ENCODE measurements around the gene LUZP2.

Gene LUZP2

GRCh38 chr11:24759742-24760141, 262.9 kb downstream of the LUZP2 start:
- Histone ChIP-seq H3K4me3 (ENCODE audit: extremely low read depth, insufficient read depth, low read length, poor library complexity, severe bottlenecking) (no peak overlapping the region), H3K9me3 (ENCODE audit: control insufficient read depth, low read length) (no peaks in the 10 kb centered on the region), H3K4me1 (ENCODE audit: control insufficient read depth, insufficient read depth, low read length, poor library complexity, severe bottlenecking) (no peaks in the 10 kb centered on the region), H3K27ac (ENCODE audit: low read depth, low read length, severe bottlenecking) (no peak overlapping the region), H3K36me3 (ENCODE audit: control insufficient read depth, insufficient read depth, low read length) (no peaks in the 10 kb centered on the region)
- WGBS, 2 experiments (ENCODE audit: insufficient coverage in 2 of 2), result 80 to 82% methylated on average over 1 to 3 of the region's 3 CpGs

- no peaks in the 10 kb centered on the region for H3K4me1 ChIP-seq (ENCODE audit: control insufficient read depth, insufficient read depth, low read length, poor library complexity, severe bottlenecking)
- no peak overlapping the region for H3K27ac ChIP-seq (ENCODE audit: low read depth, low read length, severe bottlenecking)
- no peak overlapping the region for H3K4me3 ChIP-seq (ENCODE audit: extremely low read depth, insufficient read depth, low read length, poor library complexity, severe bottlenecking)
- H3K9me3 ChIP-seq (ENCODE audit: control insufficient read depth, low read length), result no peaks in the 10 kb centered on the region
- H3K36me3 ChIP-seq (ENCODE audit: control insufficient read depth, insufficient read depth, low read length), result no peaks in the 10 kb centered on the region
Measured at GRCh38 chr11:24760681-24761080, 263.8 kb downstream of the LUZP2 start.

- H3K36me3 ChIP-seq (ENCODE audit: control insufficient read depth, insufficient read depth, low read length), result no peaks in the 10 kb centered on the region
- WGBS, 2 experiments (ENCODE audit: insufficient coverage in 2 of 2), result no CpG with 5 or more reads among the region's 2 CpGs
- no peak overlapping the region for H3K4me3 ChIP-seq (ENCODE audit: extremely low read depth, insufficient read depth, low read length, poor library complexity, severe bottlenecking)
Measured at GRCh38 chr11:24762076-24762475, 265.2 kb downstream of the LUZP2 start.

GRCh38 chr11:24767411-24767810, 270.6 kb downstream of the LUZP2 start:
- Histone ChIP-seq H3K36me3 (ENCODE audit: control insufficient read depth, insufficient read depth, low read length) (no peaks in the 10 kb centered on the region), H3K9me3 (ENCODE audit: control insufficient read depth, low read length) (no peaks in the 10 kb centered on the region), H3K4me3 (ENCODE audit: extremely low read depth, insufficient read depth, low read length, poor library complexity, severe bottlenecking) (no peak overlapping the region), H3K27ac (ENCODE audit: low read depth, low read length, severe bottlenecking) (no peak overlapping the region), H3K4me1 (ENCODE audit: control insufficient read depth, insufficient read depth, low read length, poor library complexity, severe bottlenecking) (no peaks in the 10 kb centered on the region)
- WGBS, 2 experiments (ENCODE audit: insufficient coverage in 2 of 2), result 100% methylated on average over 2 of the region's 3 CpGs; no CpG with 5 or more reads in 1 of the 2 experiments

More at GRCh38 chr11:24762076-24762475, 265.2 kb downstream of the LUZP2 start:
- Histone ChIP-seq H3K27ac (ENCODE audit: low read depth, low read length, severe bottlenecking) (no peak overlapping the region), H3K9me3 (ENCODE audit: control insufficient read depth, low read length) (no peaks in the 10 kb centered on the region), H3K4me1 (ENCODE audit: control insufficient read depth, insufficient read depth, low read length, poor library complexity, severe bottlenecking) (no peaks in the 10 kb centered on the region)

GRCh38 chr11:24773322-24773721, 276.5 kb downstream of the LUZP2 start:
- no peaks in the 10 kb centered on the region for H3K4me1 ChIP-seq (ENCODE audit: control insufficient read depth, insufficient read depth, low read length, poor library complexity, severe bottlenecking)
- H3K9me3 ChIP-seq (ENCODE audit: control insufficient read depth, low read length), result no peaks in the 10 kb centered on the region
- no peak overlapping the region for H3K27ac ChIP-seq (ENCODE audit: low read depth, low read length, severe bottlenecking)
- no peak overlapping the region for H3K4me3 ChIP-seq (ENCODE audit: extremely low read depth, insufficient read depth, low read length, poor library complexity, severe bottlenecking)
- H3K36me3 ChIP-seq (ENCODE audit: control insufficient read depth, insufficient read depth, low read length), result no peaks in the 10 kb centered on the region
- WGBS, 2 experiments (ENCODE audit: insufficient coverage in 2 of 2), result 94% methylated on average over 1 to 2 of the region's 3 CpGs

- Histone ChIP-seq H3K4me3 (ENCODE audit: extremely low read depth, insufficient read depth, low read length, poor library complexity, severe bottlenecking) (no peak overlapping the region), H3K27ac (ENCODE audit: low read depth, low read length, severe bottlenecking) (no peak overlapping the region), H3K4me1 (ENCODE audit: control insufficient read depth, insufficient read depth, low read length, poor library complexity, severe bottlenecking) (no peaks in the 10 kb centered on the region), H3K9me3 (ENCODE audit: control insufficient read depth, low read length) (no peaks in the 10 kb centered on the region), H3K36me3 (ENCODE audit: control insufficient read depth, insufficient read depth, low read length) (no peaks in the 10 kb centered on the region)
- 35 to 82% methylated on average over 1 to 2 of the region's 2 CpGs for WGBS, 2 experiments (ENCODE audit: insufficient coverage in 2 of 2)
Measured at GRCh38 chr11:24779791-24780190, 282.9 kb downstream of the LUZP2 start.

- H3K4me3 ChIP-seq (ENCODE audit: extremely low read depth, insufficient read depth, low read length, poor library complexity, severe bottlenecking), result no peak overlapping the region
- no peaks in the 10 kb centered on the region for H3K4me1 ChIP-seq (ENCODE audit: control insufficient read depth, insufficient read depth, low read length, poor library complexity, severe bottlenecking)
- H3K27ac ChIP-seq (ENCODE audit: low read depth, low read length, severe bottlenecking), result no peak overlapping the region
- H3K9me3 ChIP-seq (ENCODE audit: control insufficient read depth, low read length), result no peaks in the 10 kb centered on the region
- H3K36me3 ChIP-seq (ENCODE audit: control insufficient read depth, insufficient read depth, low read length), result no peaks in the 10 kb centered on the region
Measured at GRCh38 chr11:24781288-24781687, 284.4 kb downstream of the LUZP2 start.

- Histone ChIP-seq H3K9me3 (ENCODE audit: control insufficient read depth, low read length) (no peaks in the 10 kb centered on the region), H3K4me3 (ENCODE audit: extremely low read depth, insufficient read depth, low read length, poor library complexity, severe bottlenecking) (no peak overlapping the region), H3K27ac (ENCODE audit: low read depth, low read length, severe bottlenecking) (no peak overlapping the region), H3K4me1 (ENCODE audit: control insufficient read depth, insufficient read depth, low read length, poor library complexity, severe bottlenecking) (no peaks in the 10 kb centered on the region), H3K36me3 (ENCODE audit: control insufficient read depth, insufficient read depth, low read length) (no peaks in the 10 kb centered on the region)
- WGBS, 2 experiments (ENCODE audit: insufficient coverage in 2 of 2), result 89 to 100% methylated on average over 1 of the region's 2 CpGs
Measured at GRCh38 chr11:24793479-24793878, 296.6 kb downstream of the LUZP2 start.

GRCh38 chr11:24794064-24794463, 297.2 kb downstream of the LUZP2 start:
- no peak overlapping the region for H3K27ac ChIP-seq (ENCODE audit: low read depth, low read length, severe bottlenecking)
- no CpG with 5 or more reads among the region's 1 CpG for WGBS, 2 experiments (ENCODE audit: insufficient coverage in 2 of 2)
- H3K4me1 ChIP-seq (ENCODE audit: control insufficient read depth, insufficient read depth, low read length, poor library complexity, severe bottlenecking), result no peaks in the 10 kb centered on the region
- H3K36me3 ChIP-seq (ENCODE audit: control insufficient read depth, insufficient read depth, low read length), result no peaks in the 10 kb centered on the region
- H3K9me3 ChIP-seq (ENCODE audit: control insufficient read depth, low read length), result no peaks in the 10 kb centered on the region
- no peak overlapping the region for H3K4me3 ChIP-seq (ENCODE audit: extremely low read depth, insufficient read depth, low read length, poor library complexity, severe bottlenecking)

- no peak overlapping the region for H3K4me3 ChIP-seq (ENCODE audit: extremely low read depth, insufficient read depth, low read length, poor library complexity, severe bottlenecking)
- no peaks in the 10 kb centered on the region for H3K36me3 ChIP-seq (ENCODE audit: control insufficient read depth, insufficient read depth, low read length)
- H3K4me1 ChIP-seq (ENCODE audit: control insufficient read depth, insufficient read depth, low read length, poor library complexity, severe bottlenecking), result no peaks in the 10 kb centered on the region
- WGBS, 2 experiments (ENCODE audit: insufficient coverage in 2 of 2), result 83 to 100% methylated on average over 1 to 2 of the region's 2 CpGs
- no peaks in the 10 kb centered on the region for H3K9me3 ChIP-seq (ENCODE audit: control insufficient read depth, low read length)
- H3K27ac ChIP-seq (ENCODE audit: low read depth, low read length, severe bottlenecking), result no peak overlapping the region
Measured at GRCh38 chr11:24805671-24806070, 308.8 kb downstream of the LUZP2 start.

GRCh38 chr11:24808173-24808572, 311.3 kb downstream of the LUZP2 start:
- no peak overlapping the region for H3K27ac ChIP-seq (ENCODE audit: low read depth, low read length, severe bottlenecking)
- no peaks in the 10 kb centered on the region for H3K36me3 ChIP-seq (ENCODE audit: control insufficient read depth, insufficient read depth, low read length)
- H3K9me3 ChIP-seq (ENCODE audit: control insufficient read depth, low read length), result no peaks in the 10 kb centered on the region
- H3K4me1 ChIP-seq (ENCODE audit: control insufficient read depth, insufficient read depth, low read length, poor library complexity, severe bottlenecking), result peaks cover 2% of the 10 kb centered on the region
- no peak overlapping the region for H3K4me3 ChIP-seq (ENCODE audit: extremely low read depth, insufficient read depth, low read length, poor library complexity, severe bottlenecking)
- no CpG with 5 or more reads among the region's 2 CpGs for WGBS, 2 experiments (ENCODE audit: insufficient coverage in 2 of 2)

GRCh38 chr11:24819006-24819405, 322.2 kb downstream of the LUZP2 start:
- no peak overlapping the region for H3K27ac ChIP-seq (ENCODE audit: low read depth, low read length, severe bottlenecking)
- 54 to 58% methylated on average over 4 of the region's 4 CpGs for WGBS, 2 experiments (ENCODE audit: insufficient coverage in 2 of 2)

More at GRCh38 chr11:24819006-24819405, 322.2 kb downstream of the LUZP2 start:
- Histone ChIP-seq H3K9me3 (ENCODE audit: control insufficient read depth, low read length) (no peaks in the 10 kb centered on the region), H3K36me3 (ENCODE audit: control insufficient read depth, insufficient read depth, low read length) (no peaks in the 10 kb centered on the region), H3K4me1 (ENCODE audit: control insufficient read depth, insufficient read depth, low read length, poor library complexity, severe bottlenecking) (no peaks in the 10 kb centered on the region), H3K4me3 (ENCODE audit: extremely low read depth, insufficient read depth, low read length, poor library complexity, severe bottlenecking) (no peak overlapping the region)

Measured in mesodermal cell (in vitro differentiated cells).